GM19452 (cell line): ENCODE measurements around the gene MAML2.

Experiments used
- ATAC-seq: cut with Tn5 transposase; IDR thresholded peaks from one replicate; pipeline ENCODE4 v1.9.1; 2021; ENCODE audit not compliant: unreplicated experiment

Gene MAML2

DNA sequence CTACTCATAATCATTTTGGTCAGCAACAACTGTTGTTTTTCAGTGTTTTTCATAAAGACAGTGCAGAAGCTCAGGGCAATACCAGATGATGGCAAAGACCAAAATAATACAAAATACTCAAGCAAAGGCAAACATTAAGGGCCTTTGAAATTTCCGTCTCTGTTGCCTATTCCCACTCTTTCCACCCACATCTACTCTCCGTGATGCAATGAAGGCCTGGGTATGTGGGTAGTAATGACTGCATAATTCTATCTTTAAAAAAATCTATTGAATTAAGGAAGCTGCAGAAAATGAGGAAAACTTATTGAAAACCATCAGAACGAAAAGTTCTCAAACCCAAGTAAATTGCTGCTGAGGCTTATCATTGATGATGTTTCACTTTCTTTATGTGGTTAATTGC is 203.3 kb downstream of the MAML2 start:
- ATAC-seq, result no peak

- ATAC-seq, result no peak
Measured at GRCh38 chr11:96137373-96137772, 205.6 kb downstream of the MAML2 start.

- no peak for ATAC-seq
Measured at GRCh38 chr11:96136613-96137298, 206.2 kb downstream of the MAML2 start.

- ATAC-seq, result no peak
Measured at GRCh38 chr11:96134602-96135001, 208.4 kb downstream of the MAML2 start.

DNA sequence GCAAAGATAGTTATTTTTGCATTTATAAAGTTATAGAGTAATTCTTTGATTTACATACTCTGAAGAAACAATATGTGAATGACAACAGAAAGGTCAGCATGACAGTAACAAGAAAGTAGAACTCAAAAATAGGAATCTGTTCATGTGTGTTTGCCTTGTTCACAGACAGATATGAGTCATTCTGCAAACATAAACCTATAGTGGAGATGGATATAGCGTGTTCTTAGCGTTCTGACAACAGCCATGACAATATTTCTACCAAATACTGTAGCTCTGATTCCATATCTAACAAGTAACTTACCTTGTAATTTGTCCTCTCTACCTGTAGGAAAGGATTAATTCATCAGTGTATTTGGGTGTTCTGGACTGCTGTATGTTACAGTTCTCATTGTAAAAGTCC is 210.6 kb downstream of the MAML2 start:
- no peak for ATAC-seq

- no peak for ATAC-seq
Measured at GRCh38 chr11:96130061-96130620, 212.9 kb downstream of the MAML2 start.

DNA sequence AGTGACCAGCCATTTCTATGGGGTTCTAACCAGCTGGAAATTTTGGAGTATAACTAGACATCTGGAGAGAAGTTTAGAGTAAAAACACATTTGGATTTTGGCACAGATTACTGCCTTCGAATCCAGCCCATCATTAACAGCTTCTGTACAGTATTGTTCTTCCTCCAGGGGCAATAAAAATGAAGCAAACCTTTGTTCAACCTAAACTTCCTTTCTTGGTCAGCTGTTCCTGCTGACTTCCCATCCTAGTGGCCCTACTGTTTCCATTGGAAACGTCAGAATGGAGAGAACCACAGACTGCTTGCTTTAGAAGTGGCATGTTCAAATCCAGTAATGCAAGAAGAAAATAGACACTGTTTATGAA is 215.4 kb downstream of the MAML2 start:
- ATAC-seq, result no peak

- no peak for ATAC-seq
Measured at GRCh38 chr11:96126917-96127595, 215.9 kb downstream of the MAML2 start.

DNA sequence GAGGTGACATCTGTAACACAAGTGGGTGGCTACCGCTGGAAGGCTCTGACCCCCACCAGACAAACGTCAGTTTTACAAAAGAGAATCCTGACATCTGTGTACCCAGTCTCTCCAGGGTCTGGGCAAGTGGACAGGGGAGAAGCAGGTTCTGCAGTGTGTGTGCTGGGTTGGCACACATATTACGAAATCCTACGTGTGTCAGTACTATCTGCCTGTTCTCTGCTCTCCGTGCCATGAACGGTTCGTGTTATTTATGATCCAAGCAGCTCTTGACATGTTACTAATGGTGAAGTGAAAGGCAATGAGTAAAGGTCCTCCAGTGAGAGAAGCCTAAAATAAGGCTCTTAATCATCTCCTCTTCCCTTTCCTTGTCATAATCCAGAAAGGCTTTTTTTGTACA is 217.6 kb downstream of the MAML2 start:
- ATAC-seq, result no peak

DNA sequence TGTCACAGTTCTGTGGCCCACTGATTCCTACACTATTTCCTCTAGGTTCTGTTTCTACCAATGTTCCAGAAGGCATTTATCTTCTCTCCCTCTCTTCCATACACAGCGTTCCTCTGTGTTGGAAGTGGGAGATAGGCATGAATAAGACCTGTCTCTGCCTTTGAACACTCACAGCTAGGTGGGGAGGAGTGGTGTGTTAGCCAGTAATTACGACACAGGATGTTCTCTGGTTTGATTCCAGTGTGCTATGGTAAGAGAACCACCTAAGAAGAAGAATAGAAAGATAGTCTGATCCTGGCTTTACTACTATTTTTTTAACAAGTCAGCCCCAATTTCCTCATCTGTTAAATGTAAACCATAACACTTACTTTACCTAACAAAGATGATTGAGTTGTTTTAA is 218.8 kb downstream of the MAML2 start:
- ATAC-seq, result no peak

GRCh38 chr11:96123301-96123700 is 219.7 kb downstream of the MAML2 start:
- ATAC-seq, result no peak

DNA sequence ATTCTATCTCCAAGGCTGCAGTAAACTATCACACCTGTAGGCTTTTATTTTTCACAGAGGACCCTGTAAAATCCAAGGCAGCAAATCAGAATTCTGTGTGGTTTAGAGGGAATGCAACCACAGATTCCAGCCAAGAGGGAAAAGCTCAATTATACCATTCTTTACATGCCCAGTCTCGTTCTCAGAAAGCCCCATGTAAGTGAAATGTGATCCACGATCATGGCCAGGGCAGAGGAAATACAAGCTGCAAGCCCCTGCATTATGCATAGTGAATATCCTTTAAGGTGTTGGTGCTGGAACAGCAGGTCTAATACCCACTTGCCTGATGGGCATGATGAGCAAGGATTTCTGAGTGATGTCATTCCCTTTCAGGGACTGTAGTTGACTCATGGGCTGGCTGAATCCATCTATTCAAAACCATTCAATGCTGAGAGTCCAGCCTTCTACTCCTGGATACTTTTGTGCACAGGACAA is 220.4 kb downstream of the MAML2 start:
- no peak for ATAC-seq

GRCh38 chr11:96119211-96119610 is 223.8 kb downstream of the MAML2 start:
- ATAC-seq, result no peak

- ATAC-seq, result no peak
Measured at GRCh38 chr11:96116376-96116775, 226.6 kb downstream of the MAML2 start.

DNA sequence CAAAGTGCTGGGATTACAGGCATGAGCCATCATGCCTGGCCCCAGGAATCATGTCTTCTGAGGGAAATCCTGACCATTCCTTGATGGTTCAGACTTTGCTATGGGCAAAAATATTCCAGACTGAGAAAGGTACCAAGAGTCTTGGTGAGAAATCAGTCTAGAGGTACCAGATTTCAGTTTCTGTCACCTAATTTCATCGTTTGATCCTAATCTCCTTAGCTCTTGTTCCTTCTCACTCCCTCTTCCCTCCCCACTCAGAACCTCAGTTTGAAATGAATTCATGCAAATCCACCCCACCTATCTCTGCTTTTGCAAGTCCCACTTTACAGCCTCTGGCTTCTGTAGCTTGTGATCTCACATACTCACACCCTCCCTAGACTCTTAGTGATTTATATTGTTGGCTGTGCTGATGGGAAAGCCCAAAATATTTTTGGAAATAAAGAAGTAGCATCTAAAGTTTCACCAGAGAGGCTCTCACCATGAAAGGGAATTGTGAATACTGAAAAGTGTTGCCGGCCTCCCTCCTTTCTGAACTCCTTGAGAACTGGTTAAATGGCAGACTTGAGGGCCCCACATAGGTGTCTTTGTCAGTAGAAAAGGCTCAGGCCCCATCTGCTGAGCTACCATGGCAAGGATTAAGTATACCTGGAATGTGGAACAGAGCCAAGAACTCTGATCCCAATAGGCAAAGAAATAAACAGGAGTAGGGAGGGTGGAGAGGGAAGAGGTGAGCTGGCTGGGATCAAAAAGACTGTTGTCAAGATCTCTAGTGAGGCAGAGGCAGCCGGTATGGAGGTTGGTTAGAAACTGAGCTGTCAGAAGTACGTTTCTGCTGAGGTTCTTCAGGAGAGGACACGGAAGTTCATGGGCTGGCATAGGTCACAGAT is 228.6 kb downstream of the MAML2 start:
- ATAC-seq, result no peak

DNA sequence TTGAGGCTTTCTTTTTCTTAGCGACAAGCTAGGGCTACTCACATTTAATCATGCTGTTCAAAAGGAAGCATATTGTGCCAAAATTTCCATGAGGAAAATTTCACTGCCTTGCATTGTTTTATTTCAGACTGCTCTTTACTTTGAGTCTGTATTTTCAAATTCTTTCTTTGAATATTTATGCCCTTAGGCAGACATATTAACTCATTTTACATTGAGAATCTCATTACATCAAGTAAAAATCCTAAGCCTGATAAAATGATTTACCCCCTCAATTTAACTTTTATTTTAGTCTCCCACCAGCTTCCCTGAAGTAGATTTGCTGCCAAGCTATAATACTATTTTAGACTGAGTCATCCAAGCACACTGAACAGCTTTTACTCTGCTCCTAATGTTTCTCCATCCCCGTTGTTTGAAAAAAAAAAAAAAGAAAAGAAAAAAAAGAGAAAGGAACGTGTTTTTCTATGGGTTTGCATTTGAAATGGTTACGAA is 229.8 kb downstream of the MAML2 start:
- no peak for ATAC-seq

DNA sequence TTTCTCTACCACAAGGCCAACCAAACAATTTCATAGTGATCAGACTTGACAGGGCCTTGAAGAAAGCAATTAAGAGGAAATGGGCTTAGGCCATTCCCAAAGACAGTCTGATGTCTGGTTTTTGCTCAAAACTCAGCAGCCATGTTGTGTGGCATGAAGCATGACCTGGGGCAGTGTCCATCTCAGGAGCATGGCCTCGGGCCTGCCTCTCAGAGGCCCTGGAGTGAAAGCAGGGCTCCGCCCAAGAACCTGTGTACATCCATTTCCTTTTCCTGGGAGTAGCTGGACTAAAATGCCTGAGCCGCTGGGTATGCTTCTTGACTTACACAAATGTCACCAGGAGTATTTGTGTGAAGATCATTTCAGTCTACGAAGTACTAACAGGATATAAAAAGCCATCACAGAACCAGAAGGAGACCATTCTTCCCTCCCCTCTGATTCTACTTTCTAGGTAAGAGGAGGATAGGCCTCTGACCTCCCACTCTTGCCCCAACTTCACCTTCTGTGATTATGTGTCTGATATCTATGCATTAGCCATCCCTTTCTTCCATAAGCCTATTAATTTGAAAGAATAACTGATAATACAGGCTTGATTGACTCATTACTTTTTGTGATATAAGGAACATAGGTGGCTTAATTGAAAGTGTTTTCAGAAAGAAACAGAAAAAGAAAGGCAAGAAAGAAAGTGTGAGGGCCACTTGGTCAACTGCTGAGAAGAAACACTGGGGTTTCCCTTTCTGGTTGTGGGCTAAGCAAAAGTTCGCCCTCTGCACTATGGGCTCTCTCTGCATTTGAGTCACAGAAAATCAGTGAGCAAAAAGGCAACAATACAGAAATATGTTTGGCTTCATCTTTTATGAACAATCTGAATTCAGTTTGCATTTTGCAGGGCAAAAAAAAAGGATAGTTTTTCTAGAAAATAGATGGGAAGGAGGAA is 230.5 kb downstream of the MAML2 start:
- ATAC-seq, result peak; percentile 95

- no peak for ATAC-seq
Measured at GRCh38 chr11:96111308-96111707, 231.7 kb downstream of the MAML2 start.

- ATAC-seq, result no peak
Measured at GRCh38 chr11:96110302-96110701, 232.7 kb downstream of the MAML2 start.

DNA sequence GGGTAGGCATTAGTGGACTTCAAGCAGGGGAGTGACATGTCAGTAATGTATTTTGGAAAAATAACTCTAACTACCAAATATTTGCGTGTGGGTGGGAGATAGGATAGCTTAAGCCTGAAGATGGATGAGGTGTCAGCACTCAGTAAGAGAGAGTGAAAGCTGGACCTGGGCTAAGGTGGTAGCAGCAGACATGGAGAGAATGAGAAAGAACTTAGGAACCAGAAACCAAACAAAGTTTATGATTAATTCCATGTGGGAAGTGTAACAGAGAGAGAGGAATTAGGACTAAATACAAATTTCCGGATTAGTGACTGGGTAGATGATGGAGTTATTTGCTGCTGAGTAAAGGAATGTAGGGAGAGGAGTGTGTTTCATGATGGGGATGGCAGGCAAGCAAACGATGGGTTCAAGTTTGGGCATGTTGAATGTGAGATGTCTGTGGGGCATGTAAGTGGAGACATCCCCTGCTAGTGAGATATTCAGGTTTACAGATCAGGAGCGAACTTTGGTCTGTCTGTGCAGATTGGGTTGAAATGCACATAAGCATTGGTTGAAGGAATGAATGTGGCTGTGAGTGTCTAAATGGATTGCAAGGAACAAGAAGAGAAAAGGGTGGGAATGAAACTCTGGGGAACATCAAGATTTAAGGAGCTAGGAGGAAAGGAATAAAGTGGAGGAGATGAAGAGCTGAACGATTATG is 233.5 kb downstream of the MAML2 start:
- no peak for ATAC-seq
